Smooth muscle cell (in vitro differentiated cells): ENCODE results near the gene PTPRD. TPM values are rescaled to one million over a fixed set of nuclear protein-coding genes. Genes with fewer than 3 reads are reported as not detected.

ENCODE experiments used
- DNase-seq: peaks from one replicate; lab custom pipeline; 2025; ENCODE audit not compliant: unreplicated experiment; lab: John Stamatoyannopoulos, UW
- H2AFZ ChIP-seq: fragments of 200-600 bp; sonication (generic); 2 replicates; pipeline ENCODE4 v1.6.0; 2016; ENCODE audit warnings: antibody characterized with exemption, low read depth, mild to moderate bottlenecking
- H3F3A ChIP-seq: fragments of 200-600 bp; sonication (generic); 2 replicates; pipeline ENCODE4 v1.6.0; 2017; ENCODE audit warnings: antibody characterized with exemption, low read depth
- H3K27ac ChIP-seq: fragments of 200-600 bp; sonication (generic); 2 replicates; pipeline ENCODE4 v1.5.1; 2016; ENCODE audit warnings: low read depth, mild to moderate bottlenecking
- H3K27me3 ChIP-seq: fragments of 200-600 bp; sonication (generic); 2 replicates; pipeline ENCODE4 v1.6.1; 2016; ENCODE audit warnings: low read depth, mild to moderate bottlenecking
- H3K36me3 ChIP-seq: fragments of 200-600 bp; sonication (generic); 2 replicates; pipeline ENCODE4 v1.5.1; 2016; ENCODE audit warnings: low read depth
- H3K4me1 ChIP-seq: fragments of 200-600 bp; sonication (generic); 2 replicates; pipeline ENCODE4 v1.5.1; 2016; ENCODE audit warnings: low read depth
- H3K4me2 ChIP-seq: fragments of 200-600 bp; sonication (generic); 2 replicates; pipeline ENCODE4 v1.6.0; 2016; ENCODE audit warnings: mild to moderate bottlenecking
- H3K4me3 ChIP-seq: fragments of 200-600 bp; sonication (generic); 2 replicates; pipeline ENCODE4 v1.5.1; 2016; ENCODE audit warnings: mild to moderate bottlenecking
- H3K79me2 ChIP-seq: fragments of 200-600 bp; sonication (generic); 2 replicates; pipeline ENCODE4 v1.6.0; 2016; ENCODE audit warnings: low read depth, mild to moderate bottlenecking
- H3K9ac ChIP-seq: fragments of 200-600 bp; sonication (generic); 2 replicates; pipeline ENCODE4 v1.6.0; 2016; ENCODE audit warnings: low read depth
- H3K9me3 ChIP-seq: fragments of 200-600 bp; sonication (generic); replicated peaks from 2 replicates; pipeline ENCODE4 v1.5.1; 2016; ENCODE audit warnings: low read depth
- H4K20me1 ChIP-seq: fragments of 200-600 bp; sonication (generic); 2 replicates; pipeline ENCODE4 v1.6.0; 2016; ENCODE audit warnings: low read depth
- CTCF ChIP-seq: fragments of 200-600 bp; sonication (generic); IDR thresholded peaks from 2 replicates; pipeline ENCODE4 v1.5.1; 2017; ENCODE audit warnings: borderline replicate concordance, mild to moderate bottlenecking, antibody characterized with exemption; ENCODE audit not compliant: insufficient read depth, poor library complexity, severe bottlenecking
- WGBS: methylation state at CpG from one replicate; pipeline ENCODE4 v1.1.7; 2016; ENCODE audit warnings: low lambda C conversion rate; 5-methylcytosine and 5-hydroxymethylcytosine counted together
- polyA plus RNA-seq: library from polyadenylated mRNA; unstranded; fragments of >200 nt; fragmentation: Nextera tagmentation; extraction: Ambion mirVana; gene quantifications from 2 replicates; pipeline ENCODE4 v1.2.1, GENCODE V29; 2016
- total RNA-seq: library from RNA; depleted of rRNA; stranded (reverse); fragments of >200 nt; gene quantifications from 2 replicates; pipeline ENCODE4 v1.2.3, GENCODE V29; 2014

PTPRD gene
- total and polyA plus RNA-seq, 2 experiments from 2014 or later, result 6.5 to 61.0 TPM

- Histone ChIP-seq H2AFZ (no peak overlapping the region), H4K20me1 (no peaks in the 10 kb centered on the region), H3K27me3 (peaks cover 3% of the 10 kb centered on the region), H3K36me3 (no peaks in the 10 kb centered on the region), H3K4me3 (no peak overlapping the region), H3K4me1 (no peaks in the 10 kb centered on the region), H3K79me2 (no peaks in the 10 kb centered on the region), H3F3A (no peaks in the 10 kb centered on the region), H3K9me3 (no peaks in the 10 kb centered on the region), H3K9ac (no peak overlapping the region), H3K27ac (no peak overlapping the region), H3K4me2 (no peak overlapping the region)
- 85% methylated on average over 2 of the region's 2 CpGs for WGBS
- DNase-seq, result no peak
- no peak for TF ChIP-seq CTCF
Measured at GRCh38 chr9:9283159-9283986, 1329.4 kb downstream of the PTPRD start.

DNA sequence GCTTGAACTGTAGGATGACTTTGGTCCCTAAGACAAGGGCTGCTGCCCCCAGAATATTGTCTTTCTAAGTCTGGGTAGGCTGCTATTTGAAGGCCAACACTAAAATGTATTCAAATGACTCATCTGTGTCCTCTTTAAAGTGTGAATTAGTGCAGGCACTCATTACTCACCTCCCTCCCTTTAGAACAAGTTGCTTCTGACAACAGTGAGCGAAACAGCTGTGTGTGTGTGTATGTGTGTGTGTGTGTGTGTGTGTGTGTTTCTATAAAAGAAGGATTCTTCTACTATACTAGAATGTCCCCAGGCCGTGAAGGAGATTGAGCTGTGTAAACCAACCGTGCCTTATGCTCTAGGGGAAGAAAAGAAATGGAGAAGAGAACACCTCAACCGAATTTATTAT is 1337.2 kb downstream of the PTPRD start:
- Histone ChIP-seq H3K4me2 (no peak overlapping the region), H3F3A (no peaks in the 10 kb centered on the region), H3K27me3 (no peaks in the 10 kb centered on the region), H3K36me3 (no peaks in the 10 kb centered on the region), H2AFZ (no peak overlapping the region), H3K4me3 (no peak overlapping the region), H3K9me3 (no peaks in the 10 kb centered on the region), H3K27ac (no peak overlapping the region), H3K9ac (no peak overlapping the region), H4K20me1 (no peaks in the 10 kb centered on the region), H3K4me1 (no peaks in the 10 kb centered on the region), H3K79me2 (no peaks in the 10 kb centered on the region)
- no peak for DNase-seq
- 86% methylated on average over 4 of the region's 4 CpGs for WGBS
- no peak for TF ChIP-seq CTCF

DNA sequence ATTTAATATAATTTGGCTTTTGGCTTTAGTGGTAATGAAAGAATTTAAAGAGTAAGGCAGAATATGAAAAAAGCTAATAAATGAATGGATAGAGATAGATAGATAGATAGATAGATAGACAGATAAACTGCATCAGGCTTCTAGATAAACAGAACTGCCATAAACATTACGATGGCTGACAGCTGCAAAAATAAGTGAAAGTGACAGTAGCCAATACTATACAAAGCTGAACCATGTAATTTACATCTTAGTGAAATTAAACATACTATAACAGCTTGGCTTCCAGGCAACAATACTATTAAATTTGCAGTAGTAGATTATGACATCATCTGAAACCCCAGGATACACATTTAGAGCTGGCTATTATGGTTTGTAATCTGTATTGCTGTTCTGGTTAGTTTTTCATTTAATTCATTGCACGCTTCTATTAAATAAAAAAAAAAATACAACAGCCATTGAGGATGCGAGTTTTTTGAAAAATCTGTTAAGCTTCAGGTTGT is 1354.8 kb downstream of the PTPRD start:
- no peaks in the 10 kb centered on the region for H3F3A ChIP-seq
- no peak overlapping the region for H3K4me3 ChIP-seq
- DNase-seq, result no peak
- no peaks in the 10 kb centered on the region for H4K20me1 ChIP-seq
- no peak overlapping the region for H3K27ac ChIP-seq
- WGBS, result 89% methylated on average over 3 of the region's 3 CpGs
- H3K4me1 ChIP-seq, result no peaks in the 10 kb centered on the region
- no peak for TF ChIP-seq CTCF
- H3K9me3 ChIP-seq, result no peaks in the 10 kb centered on the region
- H2AFZ ChIP-seq, result no peak overlapping the region
- H3K4me2 ChIP-seq, result no peak overlapping the region
- H3K27me3 ChIP-seq, result no peaks in the 10 kb centered on the region
- no peaks in the 10 kb centered on the region for H3K79me2 ChIP-seq
- no peaks in the 10 kb centered on the region for H3K36me3 ChIP-seq
- no peak overlapping the region for H3K9ac ChIP-seq

DNA sequence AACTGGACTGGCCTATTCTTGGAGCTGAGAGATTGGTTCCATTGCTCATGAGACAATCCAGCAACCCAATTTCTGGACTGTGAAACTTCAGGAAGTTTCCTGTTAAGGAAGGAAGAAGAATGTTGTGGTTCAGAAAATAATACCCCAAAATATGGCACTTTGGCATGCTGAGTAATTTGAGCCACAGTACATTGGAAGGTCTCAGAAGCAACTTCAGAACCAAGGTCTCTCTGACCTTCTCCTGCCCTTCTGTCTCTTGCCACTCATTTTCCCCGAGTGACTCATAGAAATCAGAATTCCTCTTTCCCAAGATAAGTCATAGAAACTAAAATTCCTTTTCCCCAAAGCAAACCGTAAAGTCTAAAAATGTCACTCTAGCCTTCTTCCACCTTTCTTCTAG is 1366.1 kb downstream of the PTPRD start:
- Histone ChIP-seq H3K4me2 (no peak overlapping the region), H3K79me2 (no peaks in the 10 kb centered on the region), H3K27me3 (no peaks in the 10 kb centered on the region), H2AFZ (no peak overlapping the region), H4K20me1 (no peaks in the 10 kb centered on the region), H3K4me3 (no peak overlapping the region), H3K9me3 (no peaks in the 10 kb centered on the region), H3K9ac (no peak overlapping the region), H3K27ac (no peak overlapping the region), H3K36me3 (no peaks in the 10 kb centered on the region), H3F3A (no peaks in the 10 kb centered on the region), H3K4me1 (no peaks in the 10 kb centered on the region)
- DNase-seq, result no peak
- no peak for TF ChIP-seq CTCF
- WGBS, result 79% methylated on average over 2 of the region's 2 CpGs
